Kidney epithelial cell (primary cell): ENCODE results near the gene CLSTN2. TPM values are rescaled to one million over a fixed set of nuclear protein-coding genes. Genes with fewer than 3 reads are reported as not detected.

Experiments used
- DNase-seq: peaks from one replicate; pipeline ENCODE4 v3.0.0-alpha.2; 2010; ENCODE audit warnings: low read depth
- H3K27me3 ChIP-seq: 2 replicates; pipeline ENCODE4 v1.6.0; 2011; ENCODE audit warnings: low read length; ENCODE audit not compliant: control insufficient read depth, insufficient read depth
- H3K36me3 ChIP-seq: 2 replicates; pipeline ENCODE4 v1.5.1; 2011; ENCODE audit warnings: low read length; ENCODE audit not compliant: control insufficient read depth, insufficient read depth
- H3K4me3 ChIP-seq: 2 replicates; pipeline ENCODE4 v1.5.1; 2011; ENCODE audit warnings: low read depth, mild to moderate bottlenecking, control low read depth, low read length
- CTCF ChIP-seq: IDR thresholded peaks from 2 replicates; pipeline ENCODE4 v1.5.1; 2011; ENCODE audit warnings: mild to moderate bottlenecking, moderate library complexity, low read length, control low read depth, inconsistent platforms; ENCODE audit not compliant: insufficient read depth, poor library complexity, severe bottlenecking
- total RNA-seq: library from RNA; depleted of rRNA; stranded (reverse); fragments of >200 nt; gene quantifications from 2 replicates; pipeline ENCODE4 v1.2.3, GENCODE V29; 2015

The CLSTN2 gene
- total RNA-seq, 1 donor from 2014 or later: 10.9 TPM

GRCh38 chr3:140599009-140599408 is 664.0 kb downstream of the CLSTN2 start:
- no peak for TF ChIP-seq CTCF
- no peaks in the 10 kb centered on the region for H3K27me3 ChIP-seq
- H3K4me3 ChIP-seq: no peak overlapping the region
- no peak for DNase-seq
- H3K36me3 ChIP-seq: no peaks in the 10 kb centered on the region

GRCh38 chr3:140599496-140599895 is 664.5 kb downstream of the CLSTN2 start:
- DNase-seq: no peak
- Histone ChIP-seq H3K4me3 (no peak overlapping the region), H3K36me3 (no peaks in the 10 kb centered on the region), H3K27me3 (no peaks in the 10 kb centered on the region)
- TF ChIP-seq CTCF: no peak

GRCh38 chr3:140601881-140602280 is 666.9 kb downstream of the CLSTN2 start:
- no peak for TF ChIP-seq CTCF
- Histone ChIP-seq H3K4me3 (no peak overlapping the region), H3K27me3 (no peaks in the 10 kb centered on the region), H3K36me3 (no peaks in the 10 kb centered on the region)
- no peak for DNase-seq

GRCh38 chr3:140602781-140603180 is 667.8 kb downstream of the CLSTN2 start:
- peak; percentile 38 for DNase-seq
- Histone ChIP-seq H3K36me3 (no peaks in the 10 kb centered on the region), H3K4me3 (no peak overlapping the region), H3K27me3 (no peaks in the 10 kb centered on the region)
- TF ChIP-seq CTCF: no peak

- no peak for TF ChIP-seq CTCF
- Histone ChIP-seq H3K27me3 (no peaks in the 10 kb centered on the region), H3K36me3 (no peaks in the 10 kb centered on the region), H3K4me3 (no peak overlapping the region)
- no peak for DNase-seq
Observed at GRCh38 chr3:140603766-140604165, 668.8 kb downstream of the CLSTN2 start.

GRCh38 chr3:140610544-140610943 is 675.6 kb downstream of the CLSTN2 start:
- no peaks in the 10 kb centered on the region for H3K27me3 ChIP-seq
- no peaks in the 10 kb centered on the region for H3K36me3 ChIP-seq
- TF ChIP-seq CTCF: no peak
- DNase-seq: no peak
- no peak overlapping the region for H3K4me3 ChIP-seq
